Endothelial cell of umbilical vein (primary cell): ENCODE measurements around the gene LRRC10B. TPM values are rescaled to one million over a fixed set of nuclear protein-coding genes. Genes with fewer than 3 reads are reported as not detected.

Experiments used
- BruUV-seq: library from RNA; stranded (reverse); fragments of 400-500 nt; replicated peaks from 2 replicates; lab custom pipeline; 2021; lab: Mats Ljungman, UMichigan
- CTCF ChIA-PET: fragments of 300-600, 350-600 bp; sonication (Branson Sonifier 250); formaldehyde crosslinking; loops from one replicate; lab custom pipeline; 2021; ENCODE audit warnings: antibody characterized with exemption, inconsistent platforms; lab: Charles Lee
- POLR2A ChIA-PET: fragments of 300-600, 350-600 bp; sonication (Branson Sonifier 250); formaldehyde crosslinking; loops from one replicate; lab custom pipeline; 2021; ENCODE audit warnings: antibody characterized with exemption, inconsistent platforms; lab: Charles Lee
- DNase-seq: peaks from one replicate; pipeline ENCODE4 v3.0.0-alpha.2; 2011; ENCODE audit warnings: low read depth, low spot score
- FAIRE-seq: peaks from 2 replicates; lab custom pipeline; 2011; peaks lifted over from hg19 to GRCh38; lab: Jason Lieb, UNC
- H2AFZ ChIP-seq: 2 replicates; pipeline ENCODE4 v1.6.0; 2012; ENCODE audit warnings: low read depth, low read length, control low read depth, inconsistent platforms
- H3K27ac ChIP-seq: 2 replicates; pipeline ENCODE4 v1.5.1; 2011; ENCODE audit warnings: low read depth, mild to moderate bottlenecking, control low read depth, low read length, moderate library complexity; ENCODE audit not compliant: insufficient read depth
- H3K27me3 ChIP-seq, 2 experiments: 2 replicates each; pipeline versions ENCODE4 v1.6.0 to v1.6.1; 2011; ENCODE audit warnings: low read length in 2 of 2, mixed read lengths in 1 of 2; ENCODE audit not compliant: control insufficient read depth in 2 of 2, insufficient read depth in 2 of 2
- H3K36me3 ChIP-seq, 2 experiments: 2 replicates in 1 of 2; 3 replicates in 1 of 2; pipeline ENCODE4 v1.5.1; 2011; ENCODE audit warnings: low read length in 2 of 2, mild to moderate bottlenecking in 1 of 2, moderate library complexity in 1 of 2; ENCODE audit not compliant: control insufficient read depth in 2 of 2, insufficient read depth in 2 of 2; ENCODE audit errors: extremely low read depth in 1 of 2
- H3K4me1 ChIP-seq: 3 replicates; pipeline ENCODE4 v1.5.1; 2011; ENCODE audit warnings: mild to moderate bottlenecking, low read length; ENCODE audit not compliant: control insufficient read depth, insufficient read depth; ENCODE audit errors: extremely low read depth
- H3K4me2 ChIP-seq: 2 replicates; pipeline ENCODE4 v1.6.1; 2011; ENCODE audit warnings: low read length, control low read depth, mixed read lengths; ENCODE audit not compliant: insufficient read depth
- H3K4me3 ChIP-seq, 3 experiments: fragments of 200-600 bp in 1 of 3; sonication (generic), shearing (Covaris generic) in 1 of 3; replicated peaks in 1 of 3; 2 replicates each; pipeline ENCODE4 v1.5.1; 2011 to 2016; ENCODE audit warnings: control low read depth in 3 of 3, low read length in 3 of 3, mild to moderate bottlenecking in 2 of 3, inconsistent platforms in 1 of 3, low read depth in 1 of 3, moderate library complexity in 1 of 3; ENCODE audit not compliant: insufficient read depth in 1 of 3
- H3K79me2 ChIP-seq: 2 replicates; pipeline ENCODE4 v1.6.0; 2012; ENCODE audit warnings: low read length, inconsistent platforms; ENCODE audit not compliant: control insufficient read depth, insufficient read depth
- H3K9ac ChIP-seq: replicated peaks from 2 replicates; pipeline ENCODE3; 2011; ENCODE audit warnings: low read length, control low read depth; ENCODE audit not compliant: insufficient read depth; ENCODE audit errors: extremely low read depth
- H3K9me1 ChIP-seq: replicated peaks from 3 replicates; pipeline ENCODE4 v1.6.0; 2011; ENCODE audit warnings: mild to moderate bottlenecking, low read length; ENCODE audit not compliant: control insufficient read depth, insufficient read depth; ENCODE audit errors: extremely low read depth
- H3K9me3 ChIP-seq: replicated peaks from 2 replicates; pipeline ENCODE4 v1.5.1; 2012; ENCODE audit warnings: low read length, inconsistent platforms; ENCODE audit not compliant: control insufficient read depth, insufficient read depth
- H4K20me1 ChIP-seq: replicated peaks from 2 replicates; pipeline ENCODE3; 2011; ENCODE audit warnings: mild to moderate bottlenecking, low read length; ENCODE audit not compliant: control insufficient read depth, insufficient read depth; ENCODE audit errors: extremely low read depth
- CTCF ChIP-seq, 2 donors: IDR thresholded peaks; 1 replicate in 1 of 2; 2 replicates in 1 of 2; pipeline ENCODE4 v1.5.1; 2011; ENCODE audit warnings: low read length in 2 of 2, mild to moderate bottlenecking in 2 of 2, moderate library complexity in 2 of 2, control low read depth in 1 of 2, inconsistent platforms in 1 of 2, low read depth in 1 of 2; ENCODE audit not compliant: insufficient read depth in 1 of 2; ENCODE audit errors: extremely low read depth in 1 of 2
- EZH2 ChIP-seq: IDR thresholded peaks from 2 replicates; pipeline ENCODE4 v1.6.1; 2012; ENCODE audit warnings: borderline replicate concordance, low read depth, mild to moderate bottlenecking, moderate library complexity, low read length, inconsistent platforms; ENCODE audit not compliant: severe bottlenecking
- FOS ChIP-seq: IDR thresholded peaks from 2 replicates; pipeline ENCODE4 v1.6.1; 2011; ENCODE audit warnings: mild to moderate bottlenecking, low read length, moderate library complexity, borderline replicate concordance; ENCODE audit not compliant: insufficient read depth
- GATA2 ChIP-seq: IDR thresholded peaks from 2 replicates; pipeline ENCODE4 v1.7.0; 2011; ENCODE audit warnings: low read depth, mild to moderate bottlenecking, moderate library complexity, mixed read lengths, low read length; ENCODE audit not compliant: insufficient read length, insufficient read depth
- JUN ChIP-seq: IDR thresholded peaks from 2 replicates; pipeline ENCODE4 v1.6.1; 2011; ENCODE audit warnings: borderline replicate concordance, low read depth; ENCODE audit not compliant: insufficient read length, insufficient read depth
- MAX ChIP-seq: IDR thresholded peaks from 2 replicates; pipeline ENCODE4 v1.6.1; 2011; ENCODE audit not compliant: insufficient read depth, insufficient read length
- MYC ChIP-seq: IDR thresholded peaks from one replicate; pipeline ENCODE4 v1.6.1; 2011; ENCODE audit warnings: mild to moderate bottlenecking, low read depth, low read length
- POLR2A ChIP-seq: IDR thresholded peaks from 2 replicates; pipeline ENCODE4 v1.6.1; 2012; ENCODE audit warnings: low read depth, mild to moderate bottlenecking, control low read depth, low read length
- POLR2AphosphoS5 ChIP-seq: IDR thresholded peaks from 2 replicates; pipeline ENCODE4 v1.6.1; 2012; ENCODE audit warnings: low read depth, mild to moderate bottlenecking, control low read depth, low read length, moderate library complexity; ENCODE audit not compliant: insufficient read depth
- dilution Hi-C: fragments of 300-500 bp; cut with MboI; formaldehyde crosslinking; loops from one replicate; pipeline ENCODE4 v1.15.0; 2019; ENCODE audit warnings: low sequenced_read_pairs; ENCODE audit not compliant: extremely low pct_ligation_motif_present
- intact Hi-C: fragments of 100-400 bp; cut with micrococcal nuclease; formaldehyde crosslinking; loops from one replicate; pipeline ENCODE4 v1.10.0; 2022
- polyA plus RNA-seq, 4 experiments: library from polyadenylated mRNA; depleted of rRNA in 3 of 4; stranded (reverse) in 3 of 4; unstranded in 1 of 4; fragments of >200 nt; gene quantifications; 2 replicates each; pipeline versions ENCODE4 v1.2.1 to v1.2.3, GENCODE V29; 2011 to 2012; ENCODE audit warnings: missing spikeins in 1 of 4
- total RNA-seq: library from RNA; stranded (reverse); gene quantifications from 2 replicates; pipeline ENCODE4 v1.2.3, GENCODE V29; 2021

LRRC10B gene
- total and polyA plus RNA-seq, 2 donors (not counting 3 experiments of a cell fraction or from before 2014, with no cell fraction given), result not detected

GRCh38 chr11:61476371-61476770 is 32.2 kb upstream of the LRRC10B start:
- TF ChIP-seq POLR2A (no peak), MAX (no peak), GATA2 (no peak), JUN (no peak), FOS (no peak), EZH2 (no peak), CTCF (IDR thresholded peaks at IDR 0.05; ENCODE audit: extremely low read depth in 1 of 2, insufficient read depth in 1 of 2, low read depth in 1 of 2, low read length in 2 of 2) (no peak), POLR2AphosphoS5 (no peak), MYC (no peak)
- POLR2A ChIA-PET, result no interaction called here
- Histone ChIP-seq H3K36me3 (no peaks in the 10 kb centered on the region), H3K27ac (no peak overlapping the region), H3K9ac (no peak overlapping the region), H2AFZ (no peak overlapping the region), H3K79me2 (no peaks in the 10 kb centered on the region), H3K9me1 (no peaks in the 10 kb centered on the region), H3K9me3 (no peaks in the 10 kb centered on the region), H3K4me3 (no peak overlapping the region), H4K20me1 (no peaks in the 10 kb centered on the region), H3K27me3 (no peaks in the 10 kb centered on the region), H3K4me1 (no peaks in the 10 kb centered on the region), H3K4me2 (no peak overlapping the region)
- no TSS peak for BruUV-seq
- CTCF ChIA-PET, result interaction anchor here (1.2 to 11.5 kb wide), 7 partner anchors 9 to 160 kb away, joined by 3 to 221 read pairs (median 11); no protein-coding TSS in a partner anchor
- DNase-seq (no peak), FAIRE-seq (no peak)
- dilution Hi-C loops, result no loop called here
- intact Hi-C loops, result no loop called here
